Sigmoid colon (tissue), 7 donors: Measurements from ENCODE around the gene IL1RAPL1. TPM values are rescaled to one million over a fixed set of nuclear protein-coding genes. Genes with fewer than 3 reads are reported as not detected.

ENCODE experiments used
- DNase-seq: peaks from one replicate; pipeline ENCODE4 v3.0.0-alpha.2; 2019
- H3K27ac ChIP-seq, 4 donors: fragments of 200-600 bp; sonication (generic); one replicate each; pipeline ENCODE4 v1.5.1; 2016 to 2019; ENCODE audit warnings: mild to moderate bottlenecking in 1 of 4
- H3K27me3 ChIP-seq, 3 donors: fragments of 200-600 bp; sonication (generic); one replicate each; pipeline ENCODE4 v1.5.1; 2019; ENCODE audit warnings: mild to moderate bottlenecking in 1 of 3
- H3K36me3 ChIP-seq, 4 donors: fragments of 200-600 bp; sonication (generic); one replicate each; pipeline ENCODE4 v1.5.1; 2016 to 2019
- H3K4me1 ChIP-seq, 4 donors: fragments of 200-600 bp; sonication (generic); one replicate each; pipeline ENCODE4 v1.5.1; 2017 to 2019
- H3K4me3 ChIP-seq, 4 donors: fragments of 200-600 bp; sonication (generic); one replicate each; pipeline ENCODE4 v1.5.1; 2017 to 2019; ENCODE audit warnings: mild to moderate bottlenecking in 2 of 4, moderate library complexity in 1 of 4
- H3K9me3 ChIP-seq, 4 donors: fragments of 200-600 bp in 3 of 4; sonication (generic) in 3 of 4; one replicate each; pipeline versions ENCODE4 v1.5.1 to v1.6.1; 2013 to 2019
- EP300 ChIP-seq, 4 donors: sonication (generic); formaldehyde crosslinking; IDR thresholded peaks; one replicate each; pipeline ENCODE4 v1.6.1; 2017; ENCODE audit warnings: antibody characterized with exemption in 4 of 4
- POLR2A ChIP-seq, 2 donors: fragments of 450-650 bp; IDR thresholded peaks; one replicate each; pipeline ENCODE4 v1.6.1; 2016; ENCODE audit warnings: antibody characterized with exemption in 2 of 2, mild to moderate bottlenecking in 2 of 2, moderate library complexity in 2 of 2
- POLR2AphosphoS5 ChIP-seq, 4 donors: sonication (generic); formaldehyde crosslinking; IDR thresholded peaks; one replicate each; pipeline ENCODE4 v1.6.1; 2017; ENCODE audit warnings: antibody characterized with exemption in 4 of 4
- WGBS, 2 donors: extraction: QIAGEN DNeasy Blood & Tissue Kit; methylation state at CpG; one replicate each; pipeline ENCODE4 v1.1.7; 2013; 5-methylcytosine and 5-hydroxymethylcytosine counted together
- intact Hi-C: fragments of 100-400 bp; cut with DNase I; formaldehyde crosslinking; loops from one replicate; pipeline ENCODE4 v1.15.1; 2023
- polyA plus RNA-seq, 3 donors: library from polyadenylated mRNA; stranded (reverse); fragments of 200-250 nt; gene quantifications; one replicate each; pipeline ENCODE4 v1.2.3, GENCODE V29; 2013
- total RNA-seq, 4 donors: library from RNA; depleted of rRNA; stranded (reverse); fragments of >200 nt; gene quantifications; one replicate each; pipeline ENCODE4 v1.1.0, GENCODE V29; 2016
- TF ChIP-seq, protein P1 (sequence below), 4 experiments: fragments of 450-650 bp in 3 of 4; fragments of 200-600 bp in 1 of 4; IDR thresholded peaks; one replicate each; pipeline ENCODE4 v1.5.1; 2016 to 2019; ENCODE audit warnings: antibody characterized with exemption in 4 of 4, mild to moderate bottlenecking in 3 of 4, moderate library complexity in 2 of 4
- donor health status: healthy with polysubstance abuse.
- donor health status: Bipolar disorder and iron deficiency.
- donor health status: healthy.

Gene IL1RAPL1
- total and polyA plus RNA-seq, 7 donors, result 0.07 to 2.5 (median 1.2) TPM; not detected in 2

DNA sequence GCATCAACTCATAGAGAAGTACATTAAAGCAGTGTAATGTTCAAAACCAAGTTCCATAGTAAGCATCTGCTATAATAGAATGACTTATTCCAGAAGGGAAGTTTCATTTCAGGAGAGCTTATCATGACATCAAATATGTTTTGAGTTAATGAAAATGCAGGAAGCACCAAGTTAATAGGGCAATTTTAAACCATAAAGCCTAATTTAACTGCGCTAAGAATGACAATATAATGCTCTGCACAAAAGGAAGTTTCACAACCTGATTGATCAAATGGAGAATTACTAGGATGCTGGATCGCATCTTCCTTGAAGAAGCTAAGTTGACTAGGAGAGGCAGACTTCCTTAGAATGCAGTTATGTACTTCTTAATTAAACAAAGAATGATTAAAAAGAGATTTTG is 1211.2 kb downstream of the IL1RAPL1 start:
- Histone ChIP-seq H3K4me1 (no peaks in the 10 kb centered on the region), H3K4me3 (no peak overlapping the region), H3K27ac (no peak overlapping the region), H3K36me3 (no peaks in the 10 kb centered on the region), H3K9me3 (no peaks in the 10 kb centered on the region), H3K27me3 (no peaks in the 10 kb centered on the region)
- no peak for DNase-seq
- 58 to 84% methylated on average over 2 of the region's 2 CpGs for WGBS, 2 donors
- intact Hi-C loops, result no loop called here
- TF ChIP-seq POLR2A (IDR thresholded peaks at IDR 0.05) (no peak), POLR2AphosphoS5 (IDR thresholded peaks at IDR 0.05) (no peak), EP300 (IDR thresholded peaks at IDR 0.05) (no peak)
- TF ChIP-seq, protein P1, sequence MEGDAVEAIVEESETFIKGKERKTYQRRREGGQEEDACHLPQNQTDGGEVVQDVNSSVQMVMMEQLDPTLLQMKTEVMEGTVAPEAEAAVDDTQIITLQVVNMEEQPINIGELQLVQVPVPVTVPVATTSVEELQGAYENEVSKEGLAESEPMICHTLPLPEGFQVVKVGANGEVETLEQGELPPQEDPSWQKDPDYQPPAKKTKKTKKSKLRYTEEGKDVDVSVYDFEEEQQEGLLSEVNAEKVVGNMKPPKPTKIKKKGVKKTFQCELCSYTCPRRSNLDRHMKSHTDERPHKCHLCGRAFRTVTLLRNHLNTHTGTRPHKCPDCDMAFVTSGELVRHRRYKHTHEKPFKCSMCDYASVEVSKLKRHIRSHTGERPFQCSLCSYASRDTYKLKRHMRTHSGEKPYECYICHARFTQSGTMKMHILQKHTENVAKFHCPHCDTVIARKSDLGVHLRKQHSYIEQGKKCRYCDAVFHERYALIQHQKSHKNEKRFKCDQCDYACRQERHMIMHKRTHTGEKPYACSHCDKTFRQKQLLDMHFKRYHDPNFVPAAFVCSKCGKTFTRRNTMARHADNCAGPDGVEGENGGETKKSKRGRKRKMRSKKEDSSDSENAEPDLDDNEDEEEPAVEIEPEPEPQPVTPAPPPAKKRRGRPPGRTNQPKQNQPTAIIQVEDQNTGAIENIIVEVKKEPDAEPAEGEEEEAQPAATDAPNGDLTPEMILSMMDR (IDR thresholded peaks at IDR 0.05), result no peak

- TF ChIP-seq POLR2AphosphoS5 (IDR thresholded peaks at IDR 0.05) (no peak), POLR2A (IDR thresholded peaks at IDR 0.05) (no peak), EP300 (IDR thresholded peaks at IDR 0.05) (no peak)
- TF ChIP-seq, protein P1 (IDR thresholded peaks at IDR 0.05), result no peak
- Histone ChIP-seq H3K27ac (no peak overlapping the region), H3K4me1 (no peaks in the 10 kb centered on the region), H3K27me3 (no peaks in the 10 kb centered on the region), H3K9me3 (no peaks in the 10 kb centered on the region), H3K36me3 (no peaks in the 10 kb centered on the region), H3K4me3 (no peak overlapping the region)
- DNase-seq, result no peak
- intact Hi-C loops, result no loop called here
These were observed 1225.9 kb downstream of the IL1RAPL1 start for GRCh38 chrX:29813174-29813573.

DNA sequence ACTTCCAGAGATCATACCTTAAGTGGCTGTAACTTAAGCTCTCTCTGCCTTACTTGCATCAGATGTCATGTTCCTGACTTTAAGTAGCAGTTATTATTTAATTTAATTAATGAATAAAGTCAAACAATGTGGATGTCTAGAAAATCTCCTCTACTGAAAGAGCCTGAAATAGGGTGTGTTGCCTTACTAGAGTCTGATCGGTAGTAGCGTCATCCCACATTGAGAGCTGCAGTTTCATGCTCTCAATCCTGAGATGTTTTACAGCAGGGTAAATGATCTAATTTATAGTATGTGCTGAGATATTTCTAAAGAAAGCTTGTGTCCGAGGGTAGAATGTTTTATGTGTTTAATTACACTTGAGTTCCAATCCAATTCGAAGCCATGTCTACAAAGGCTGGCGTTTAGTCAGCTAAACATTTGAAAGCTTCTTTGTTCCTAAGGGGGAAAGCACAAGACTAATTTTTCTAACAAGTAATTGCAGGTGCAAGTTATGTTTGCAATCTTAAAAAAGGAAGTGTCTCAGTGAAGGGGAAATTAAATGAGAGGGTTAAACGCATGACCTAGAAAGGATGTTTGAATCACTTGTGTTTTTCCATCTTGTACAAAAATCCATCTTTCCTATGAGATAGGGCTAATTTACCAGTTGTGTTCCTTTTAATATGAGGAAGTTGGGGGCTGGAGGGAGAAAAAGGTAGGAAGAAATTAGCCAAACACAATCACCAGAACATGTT is 1237.1 kb downstream of the IL1RAPL1 start:
- TF ChIP-seq EP300 (IDR thresholded peaks at IDR 0.05) (no peak), POLR2A (IDR thresholded peaks at IDR 0.05) (no peak), POLR2AphosphoS5 (IDR thresholded peaks at IDR 0.05) (no peak)
- TF ChIP-seq, protein P1 (IDR thresholded peaks at IDR 0.05), result no peak
- Histone ChIP-seq H3K27ac (no peak overlapping the region), H3K4me3 (no peak overlapping the region), H3K9me3 (no peaks in the 10 kb centered on the region), H3K27me3 (no peaks in the 10 kb centered on the region), H3K4me1 (no peaks in the 10 kb centered on the region), H3K36me3 (no peaks in the 10 kb centered on the region)
- intact Hi-C loops, result no loop called here
- DNase-seq, result no peak
- WGBS, 2 donors, result 57 to 58% methylated on average over 6 of the region's 6 CpGs

DNA sequence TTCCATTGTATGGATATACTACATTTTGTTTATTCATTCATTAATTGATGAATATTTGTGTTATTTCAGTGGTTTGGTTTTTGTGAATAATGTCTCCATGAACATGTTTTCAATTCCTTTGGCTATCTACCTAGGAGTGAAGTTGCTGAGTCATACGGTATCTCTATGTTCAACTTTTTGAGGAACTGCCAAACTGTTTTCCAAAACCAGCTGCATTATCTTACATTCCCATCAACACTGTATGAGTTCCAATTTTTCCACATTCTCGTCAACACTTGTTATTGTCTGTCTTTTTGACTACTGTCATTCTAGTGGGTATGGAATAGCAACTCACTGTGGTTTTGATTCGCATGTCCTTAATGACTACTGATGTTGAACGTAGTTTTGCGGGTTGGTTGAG is 1239.5 kb downstream of the IL1RAPL1 start:
- no peak overlapping the region for H3K27ac ChIP-seq
- WGBS, 2 donors, result 94 to 97% methylated on average over 5 of the region's 5 CpGs
- no peak for DNase-seq
- no peaks in the 10 kb centered on the region for H3K9me3 ChIP-seq
- H3K36me3 ChIP-seq, result no peaks in the 10 kb centered on the region
- no peaks in the 10 kb centered on the region for H3K27me3 ChIP-seq
- intact Hi-C loops, result no loop called here
- no peak overlapping the region for H3K4me3 ChIP-seq
- TF ChIP-seq POLR2A (IDR thresholded peaks at IDR 0.05) (no peak), POLR2AphosphoS5 (IDR thresholded peaks at IDR 0.05) (no peak), EP300 (IDR thresholded peaks at IDR 0.05) (no peak)
- TF ChIP-seq, protein P1 (IDR thresholded peaks at IDR 0.05), result no peak
- H3K4me1 ChIP-seq, result no peaks in the 10 kb centered on the region

DNA sequence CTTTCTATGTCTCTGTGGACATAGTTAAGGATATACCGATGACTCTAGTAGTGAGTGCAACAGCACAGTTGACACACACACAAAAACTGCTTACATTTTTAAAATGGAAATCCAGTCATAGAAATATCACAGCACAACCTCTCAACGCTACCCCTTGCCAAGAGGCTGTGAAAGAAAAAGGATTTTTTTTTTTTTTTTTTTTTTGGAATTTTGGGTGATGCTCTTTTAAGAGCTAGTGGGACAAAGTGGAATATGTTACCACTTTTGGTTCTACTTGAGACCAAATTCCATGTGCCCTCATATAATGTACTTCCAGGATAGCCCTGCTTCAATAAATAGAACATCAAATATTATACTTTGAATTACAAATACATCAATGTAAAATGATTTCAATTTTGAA is 1247.1 kb downstream of the IL1RAPL1 start:
- intact Hi-C loops, result no loop called here
- H3K4me3 ChIP-seq, result no peak overlapping the region
- H3K27me3 ChIP-seq, result no peaks in the 10 kb centered on the region
- no peak for TF ChIP-seq POLR2AphosphoS5 (IDR thresholded peaks at IDR 0.05)
- TF ChIP-seq, protein P1 (IDR thresholded peaks at IDR 0.05), result no peak
- no peak for TF ChIP-seq EP300 (IDR thresholded peaks at IDR 0.05)
- TF ChIP-seq POLR2A (IDR thresholded peaks at IDR 0.05), result no peak
- H3K9me3 ChIP-seq, result no peaks in the 10 kb centered on the region
- no peaks in the 10 kb centered on the region for H3K36me3 ChIP-seq
- no peak for DNase-seq
- WGBS, 2 donors, result 84 to 85% methylated on average over 2 of the region's 2 CpGs
- H3K4me1 ChIP-seq, result no peaks in the 10 kb centered on the region
- no peak overlapping the region for H3K27ac ChIP-seq
